HG03457 (cell line): ENCODE measurements around the gene SYTL1.

Experiments used
- ATAC-seq: cut with Tn5 transposase; IDR thresholded peaks from one replicate; pipeline ENCODE4 v1.9.1; 2021; ENCODE audit warnings: moderate number of reproducible peaks; ENCODE audit not compliant: unreplicated experiment

Gene SYTL1

DNA sequence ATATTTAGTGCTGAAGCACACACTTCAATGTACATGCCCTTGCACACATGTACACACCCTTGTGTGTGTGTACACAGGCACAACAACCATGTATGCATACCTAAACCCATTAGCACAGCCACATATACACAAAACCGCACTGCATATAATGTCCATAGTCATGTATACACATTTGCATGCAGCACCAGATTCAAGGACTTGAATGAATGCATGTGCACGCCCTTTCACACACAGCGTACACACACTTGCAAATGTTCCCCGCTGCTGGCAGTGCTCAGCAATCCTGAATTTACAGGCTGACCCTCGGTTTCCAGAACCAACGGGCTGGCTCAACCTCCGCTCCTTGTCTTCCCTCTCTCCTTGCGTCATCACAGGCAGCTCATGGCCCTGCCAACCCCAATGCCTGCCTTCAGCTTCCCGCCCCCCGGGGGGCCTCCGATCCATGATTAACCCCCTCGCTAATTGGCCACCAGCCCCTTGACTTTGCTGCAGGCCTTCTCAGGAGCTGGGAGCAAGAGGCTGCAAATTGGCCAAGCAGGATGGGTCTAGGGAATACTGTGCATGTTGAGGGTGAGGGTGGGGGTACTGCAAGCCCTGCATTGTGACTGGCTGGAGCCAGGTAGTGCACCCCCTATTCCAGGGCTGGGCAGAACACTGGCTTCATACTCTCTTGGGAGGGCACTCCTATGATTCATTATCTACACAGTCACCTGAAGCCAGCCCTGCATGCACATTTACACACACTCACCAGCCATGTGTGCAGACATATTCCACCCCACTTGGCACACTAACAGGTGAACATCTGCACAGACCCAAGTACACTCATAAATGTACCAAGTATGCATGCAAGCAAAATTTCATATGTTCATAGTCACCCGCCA lies 58.5 kb downstream of the SYTL1 start:
- no peak for ATAC-seq

DNA sequence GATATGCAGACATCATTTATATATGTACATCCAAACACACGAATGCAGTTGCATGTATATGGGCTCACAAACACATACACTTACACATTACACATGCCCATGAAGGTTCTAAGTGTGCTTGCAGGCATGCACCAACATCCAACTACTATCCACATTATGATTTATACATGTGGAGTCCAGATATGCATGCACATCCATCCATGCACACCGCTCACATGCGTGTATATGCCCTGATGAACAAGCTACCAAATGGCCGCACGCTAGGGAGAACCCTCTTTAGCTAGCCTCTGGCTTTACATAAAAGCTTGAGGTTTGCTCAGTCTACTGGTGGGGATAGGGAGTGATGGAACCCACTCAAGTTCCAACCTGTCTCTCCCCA lies 59.1 kb downstream of the SYTL1 start:
- no peak for ATAC-seq

DNA sequence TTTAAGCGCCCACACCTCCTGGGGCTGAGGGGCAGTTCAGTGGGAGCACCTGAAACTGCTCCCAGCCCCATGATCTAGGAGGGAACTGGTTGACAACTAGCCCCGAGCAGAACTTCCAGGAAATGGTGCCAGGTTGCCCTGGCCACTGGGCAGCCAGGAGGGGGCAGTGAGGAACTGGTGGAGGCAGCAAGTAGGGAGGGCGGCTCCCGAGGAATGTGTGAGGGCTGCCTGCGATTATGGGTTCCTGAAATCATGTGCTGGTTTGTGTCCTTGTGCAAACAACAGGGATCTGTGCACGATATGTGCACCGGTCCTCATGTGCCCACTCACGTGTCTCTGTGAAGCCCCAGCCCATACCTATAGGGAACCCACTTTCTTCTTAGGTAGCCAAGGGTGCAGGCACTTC lies 60.5 kb downstream of the SYTL1 start:
- no peak for ATAC-seq

DNA sequence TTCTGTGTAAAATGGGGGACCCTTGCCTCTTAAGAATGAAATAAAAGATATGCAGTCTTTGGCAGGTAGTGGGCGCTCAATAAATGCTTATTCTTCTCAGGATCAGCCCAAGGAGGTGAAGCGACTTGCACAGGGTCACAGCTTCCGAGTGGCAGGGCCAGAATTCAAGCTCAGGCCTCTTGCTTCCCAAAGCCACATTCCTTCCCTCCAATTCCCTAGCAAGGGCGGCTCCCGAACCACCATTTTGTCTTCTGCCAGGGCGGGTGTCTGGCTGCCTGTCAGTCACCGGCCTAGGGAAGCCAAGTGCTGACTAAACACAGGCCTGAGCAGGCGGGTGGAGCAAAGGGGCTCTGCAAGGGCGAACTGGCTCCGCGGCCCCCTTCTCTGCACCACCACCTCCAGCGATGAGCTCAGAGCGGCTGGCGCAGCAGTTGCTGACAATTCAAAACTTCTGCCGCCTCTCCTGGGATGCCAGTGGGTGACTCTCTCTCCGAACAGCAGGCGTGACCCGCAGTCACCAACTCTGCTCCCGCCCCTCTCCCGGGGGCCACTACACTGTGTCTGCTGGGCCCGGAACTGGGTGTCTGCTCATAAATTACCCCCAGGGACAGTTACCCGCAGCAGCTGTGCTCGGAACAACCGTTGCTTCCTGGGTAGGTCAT lies 61.4 kb downstream of the SYTL1 start:
- no peak for ATAC-seq
